CD4-positive, alpha-beta T cell (primary cell): ENCODE results near the gene NPM1. TPM values are rescaled to one million over a fixed set of nuclear protein-coding genes. Genes with fewer than 3 reads are reported as not detected.

ENCODE experiments used
- ATAC-seq: fragments of 200-7000 bp; cut with Tn5 transposase; one replicate; pipeline ENCODE4 v1.10.0; 2022; ENCODE audit warnings: mild to moderate bottlenecking; ENCODE audit not compliant: poor library complexity
- CTCF ChIA-PET: fragments of 350-600 bp; sonication (Branson Sonifier 250); formaldehyde crosslinking; loops from one replicate; lab custom pipeline; 2021; ENCODE audit warnings: antibody characterized with exemption, inconsistent platforms; lab: Charles Lee
- POLR2A ChIA-PET: fragments of 350-600 bp; sonication (Branson Sonifier 250); formaldehyde crosslinking; loops from one replicate; lab custom pipeline; 2021; ENCODE audit warnings: antibody characterized with exemption, inconsistent platforms; lab: Charles Lee
- DNase-seq, 14 experiments: peaks; one replicate each; pipeline ENCODE4 v3.0.0-alpha.2; 2013 to 2020; ENCODE audit warnings: mixed read lengths in 2 of 14
- H3K27ac ChIP-seq, 2 donors: one replicate each; pipeline versions ENCODE4 v1.5.1 to v1.7.0; 2013; ENCODE audit warnings: low read length in 2 of 2, low read depth in 1 of 2, mild to moderate bottlenecking in 1 of 2
- H3K27me3 ChIP-seq, 2 experiments: 1 replicate in 1 of 2; 2 replicates in 1 of 2; pipeline versions ENCODE4 v1.6.1 to v1.7.0; 2013; ENCODE audit warnings: low read length in 2 of 2, control low read depth in 1 of 2, mild to moderate bottlenecking in 1 of 2, moderate library complexity in 1 of 2; ENCODE audit not compliant: insufficient read depth in 2 of 2, control insufficient read depth in 1 of 2
- H3K36me3 ChIP-seq: one replicate; pipeline ENCODE4 v1.6.1; 2013; ENCODE audit warnings: low read length, control low read depth; ENCODE audit not compliant: insufficient read depth
- H3K4me1 ChIP-seq: one replicate; pipeline ENCODE4 v1.6.1; 2013; ENCODE audit warnings: low read length, control low read depth; ENCODE audit not compliant: insufficient read depth
- H3K4me3 ChIP-seq: one replicate; pipeline ENCODE4 v1.5.1; 2013; ENCODE audit warnings: mild to moderate bottlenecking, low read length, moderate library complexity
- H3K9me3 ChIP-seq, 2 experiments: 1 replicate in 1 of 2; 2 replicates in 1 of 2; pipeline versions ENCODE4 v1.6.1 to v1.7.0; 2013; ENCODE audit warnings: low read length in 2 of 2, mild to moderate bottlenecking in 2 of 2, control low read depth in 1 of 2, moderate library complexity in 1 of 2; ENCODE audit not compliant: control insufficient read depth in 1 of 2, insufficient read depth in 1 of 2
- H3K27ac Mint-ChIP-seq: one replicate; pipeline ENCODE4 v1.8.0; 2020; ENCODE audit warnings: mixed read lengths
- H3K27me3 Mint-ChIP-seq: one replicate; pipeline ENCODE4 v1.8.0; 2021; ENCODE audit warnings: mixed read lengths
- H3K36me3 Mint-ChIP-seq: one replicate; pipeline ENCODE4 v1.8.0; 2021; ENCODE audit warnings: low read depth, mixed read lengths
- H3K4me1 Mint-ChIP-seq: one replicate; pipeline ENCODE4 v1.8.0; 2021; ENCODE audit warnings: low read depth, mixed read lengths
- H3K4me3 Mint-ChIP-seq: one replicate; pipeline ENCODE4 v1.8.0; 2020; ENCODE audit warnings: mild to moderate bottlenecking, mixed read lengths
- H3K9me3 Mint-ChIP-seq: one replicate; pipeline ENCODE4 v1.8.0; 2020; ENCODE audit warnings: mixed read lengths
- intact Hi-C, 2 experiments: fragments of 100-400 bp; cut with DNase I in 1 of 2; cut with micrococcal nuclease in 1 of 2; formaldehyde crosslinking; loops; one replicate each; pipeline versions ENCODE4 v1.15.1 to v1.9.0; 2023 to 2025; cut with DNase I, micrococcal nuclease
- total RNA-seq, 174 experiments: library from RNA in 2 of 174; stranded (reverse) in 2 of 174; gene quantifications; one replicate each; pipeline ENCODE4 v1.2.3 and lab custom pipeline; 2021 to 2026
- TF ChIP-seq, protein P1 (sequence below): fragments of 200-600 bp; IDR thresholded peaks from one replicate; pipeline ENCODE4 v1.8.0; 2022; ENCODE audit warnings: antibody characterized with exemption, mild to moderate bottlenecking

Gene NPM1
- total RNA-seq, 2 experiments from 2014 or later: 1,243 to 1,379 TPM

GRCh38 chr5:171426680-171427079 is 39.0 kb downstream of the NPM1 start:
- no peaks in the 10 kb centered on the region for H3K9me3 ChIP-seq
- intact Hi-C loops: no loop called here
- H3K27ac ChIP-seq: no peak overlapping the region
- H3K27me3 ChIP-seq: peaks cover 5 to 8% of the 10 kb centered on the region in 2 experiments
- Mint-ChIP-seq H3K27ac (no peak overlapping the region), H3K36me3 (no peaks in the 10 kb centered on the region), H3K4me1 (no peaks in the 10 kb centered on the region), H3K9me3 (no peaks in the 10 kb centered on the region), H3K27me3 (peaks cover 16% of the 10 kb centered on the region), H3K4me3 (no peak overlapping the region)
- ATAC-seq (no peak), DNase-seq (no peak)
- TF ChIP-seq, protein P1, sequence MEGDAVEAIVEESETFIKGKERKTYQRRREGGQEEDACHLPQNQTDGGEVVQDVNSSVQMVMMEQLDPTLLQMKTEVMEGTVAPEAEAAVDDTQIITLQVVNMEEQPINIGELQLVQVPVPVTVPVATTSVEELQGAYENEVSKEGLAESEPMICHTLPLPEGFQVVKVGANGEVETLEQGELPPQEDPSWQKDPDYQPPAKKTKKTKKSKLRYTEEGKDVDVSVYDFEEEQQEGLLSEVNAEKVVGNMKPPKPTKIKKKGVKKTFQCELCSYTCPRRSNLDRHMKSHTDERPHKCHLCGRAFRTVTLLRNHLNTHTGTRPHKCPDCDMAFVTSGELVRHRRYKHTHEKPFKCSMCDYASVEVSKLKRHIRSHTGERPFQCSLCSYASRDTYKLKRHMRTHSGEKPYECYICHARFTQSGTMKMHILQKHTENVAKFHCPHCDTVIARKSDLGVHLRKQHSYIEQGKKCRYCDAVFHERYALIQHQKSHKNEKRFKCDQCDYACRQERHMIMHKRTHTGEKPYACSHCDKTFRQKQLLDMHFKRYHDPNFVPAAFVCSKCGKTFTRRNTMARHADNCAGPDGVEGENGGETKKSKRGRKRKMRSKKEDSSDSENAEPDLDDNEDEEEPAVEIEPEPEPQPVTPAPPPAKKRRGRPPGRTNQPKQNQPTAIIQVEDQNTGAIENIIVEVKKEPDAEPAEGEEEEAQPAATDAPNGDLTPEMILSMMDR: no peak
- H3K36me3 ChIP-seq: no peaks in the 10 kb centered on the region
- H3K4me1 ChIP-seq: no peaks in the 10 kb centered on the region
- ChIA-PET CTCF (no interaction called here), POLR2A (no interaction called here)
- no peak overlapping the region for H3K4me3 ChIP-seq

DNA sequence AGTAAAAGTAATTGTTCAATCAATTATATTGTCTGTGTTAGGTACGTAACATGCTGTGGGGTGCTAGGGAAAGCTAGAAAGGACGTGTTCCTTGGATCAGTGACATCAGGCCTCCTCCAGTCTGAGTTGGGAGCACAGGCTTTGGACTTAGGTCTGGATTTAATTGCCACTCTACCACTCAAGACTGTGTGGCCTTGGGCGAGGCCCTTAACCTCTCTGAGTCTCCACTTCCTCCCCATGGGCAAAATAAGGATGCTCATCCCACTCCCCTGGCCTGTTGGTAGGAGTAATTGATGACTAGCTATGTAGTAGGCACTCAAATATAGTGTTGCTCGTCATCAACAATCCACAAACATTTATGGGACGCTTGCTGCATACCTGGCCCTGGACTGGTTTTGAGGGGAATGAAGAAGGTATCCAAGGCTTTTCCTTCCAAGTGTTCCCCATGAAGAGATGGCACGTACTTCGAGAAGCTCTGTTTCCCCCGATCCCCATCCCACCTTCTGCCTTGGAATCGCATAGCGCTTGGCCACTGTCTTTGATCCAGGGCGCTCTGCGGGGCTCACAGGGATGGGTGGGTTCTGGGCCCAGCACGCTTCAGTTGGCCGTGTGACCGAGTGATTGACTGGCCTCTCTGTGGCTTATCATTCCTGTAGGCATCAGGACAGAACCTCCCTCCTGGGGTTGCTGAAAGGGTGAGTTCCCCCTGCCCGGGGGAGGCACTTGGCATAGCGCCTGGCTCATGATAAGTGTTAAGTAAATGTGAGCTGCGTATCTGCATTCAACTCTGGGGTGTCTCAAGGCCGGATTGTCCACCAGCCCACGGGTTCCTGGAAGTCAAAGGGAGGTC is 39.9 kb downstream of the NPM1 start:
- TF ChIP-seq, protein P1: no peak
- H3K27ac Mint-ChIP-seq: no peak overlapping the region
- Histone ChIP-seq H3K4me1 (no peaks in the 10 kb centered on the region), H3K27me3 (peaks cover 0 to 2% of the 10 kb centered on the region in 2 experiments), H3K27ac (no peak overlapping the region), H3K4me3 (no peak overlapping the region), H3K36me3 (no peaks in the 10 kb centered on the region), H3K9me3 (no peaks in the 10 kb centered on the region)
- POLR2A ChIA-PET: no interaction called here
- intact Hi-C loops: no loop called here
- ATAC-seq (no peak), DNase-seq (peak in 1 of 14 experiments; percentile 22)
- H3K4me1 Mint-ChIP-seq: no peaks in the 10 kb centered on the region
- peaks cover 7% of the 10 kb centered on the region for H3K27me3 Mint-ChIP-seq
- no peaks in the 10 kb centered on the region for H3K9me3 Mint-ChIP-seq
- CTCF ChIA-PET: no interaction called here
- no peak overlapping the region for H3K4me3 Mint-ChIP-seq
- no peaks in the 10 kb centered on the region for H3K36me3 Mint-ChIP-seq

DNA sequence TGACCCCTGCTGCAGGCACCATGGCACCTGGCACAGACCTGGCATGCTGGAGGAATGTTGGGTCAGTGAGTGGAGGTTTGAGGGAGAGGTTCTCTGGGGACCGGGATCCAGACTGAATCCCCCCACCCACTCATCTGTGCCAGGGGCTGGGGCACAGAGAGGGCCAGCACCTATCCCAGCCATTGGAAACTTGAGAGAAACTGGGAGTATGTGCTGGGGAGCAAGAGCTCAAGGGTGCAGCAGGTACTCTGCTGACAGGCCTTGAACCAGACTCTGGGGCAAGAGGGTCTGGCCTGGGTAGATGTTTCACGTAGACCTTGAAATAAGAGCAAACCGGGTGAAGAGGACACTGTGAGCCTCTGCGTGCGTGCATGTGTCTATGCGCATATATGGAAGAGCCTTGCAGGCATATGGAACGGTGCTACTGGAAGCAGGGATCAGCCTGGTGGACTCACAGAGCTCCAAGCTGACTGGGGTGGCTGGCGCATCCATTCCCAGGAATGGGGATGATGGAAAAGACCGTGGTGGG is 40.6 kb downstream of the NPM1 start:
- Histone ChIP-seq H3K27ac (no peak overlapping the region), H3K9me3 (no peaks in the 10 kb centered on the region), H3K4me1 (no peaks in the 10 kb centered on the region), H3K27me3 (peaks cover 0 to 2% of the 10 kb centered on the region in 2 experiments), H3K36me3 (no peaks in the 10 kb centered on the region), H3K4me3 (no peak overlapping the region)
- no peaks in the 10 kb centered on the region for H3K36me3 Mint-ChIP-seq
- DNase-seq: peak in 1 of 14 experiments; percentile 17
- POLR2A ChIA-PET: no interaction called here
- intact Hi-C loops: no loop called here
- TF ChIP-seq, protein P1: no peak
- H3K27me3 Mint-ChIP-seq: peaks cover 5% of the 10 kb centered on the region
- no peaks in the 10 kb centered on the region for H3K4me1 Mint-ChIP-seq
- no peak overlapping the region for H3K4me3 Mint-ChIP-seq
- CTCF ChIA-PET: no interaction called here
- no peak for ATAC-seq
- H3K9me3 Mint-ChIP-seq: no peaks in the 10 kb centered on the region
- H3K27ac Mint-ChIP-seq: no peak overlapping the region
